ENCODE measurements around the gene IGFBP2.

Gene IGFBP2

GRCh38 chr2:216644842-216645635, 11.8 kb downstream of the IGFBP2 start:
- no peak for DNase-seq

DNA sequence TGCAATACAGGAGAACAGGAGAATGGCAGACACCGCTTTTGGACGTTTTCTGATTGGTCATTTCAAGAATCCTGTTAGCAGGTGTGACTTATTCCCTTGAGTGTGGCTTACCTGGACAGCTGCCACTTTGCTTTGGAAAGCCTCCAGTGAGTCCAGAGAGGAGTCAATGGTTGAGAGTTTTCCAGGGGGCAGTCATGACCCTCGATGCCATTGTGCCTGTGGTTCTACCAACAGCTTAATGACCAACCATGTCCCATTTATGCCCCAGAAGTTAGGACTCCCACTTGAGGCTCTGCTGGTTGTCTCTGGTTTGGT, 12.4 kb downstream of the IGFBP2 start:
- no peak for DNase-seq

DNA sequence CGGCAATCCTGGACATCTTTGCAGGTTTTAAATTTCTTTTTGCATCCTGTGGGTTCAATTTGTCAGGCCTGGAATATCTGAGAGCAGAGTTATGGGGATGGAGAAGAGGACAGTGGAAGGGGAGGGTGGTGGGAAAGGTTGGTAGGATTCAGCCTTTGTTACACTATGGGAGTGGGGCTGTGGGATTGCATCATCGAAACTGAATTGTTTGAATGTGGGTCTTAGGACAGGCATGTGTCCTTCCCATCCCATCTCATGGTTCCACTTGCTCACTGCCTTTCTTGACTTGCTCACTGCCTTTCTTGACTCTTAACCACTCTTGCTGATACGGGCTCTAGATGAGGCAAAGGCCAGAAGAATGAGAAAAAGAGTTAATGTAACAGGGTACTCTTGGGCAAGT, 12.9 kb downstream of the IGFBP2 start:
- no peak for DNase-seq

DNA sequence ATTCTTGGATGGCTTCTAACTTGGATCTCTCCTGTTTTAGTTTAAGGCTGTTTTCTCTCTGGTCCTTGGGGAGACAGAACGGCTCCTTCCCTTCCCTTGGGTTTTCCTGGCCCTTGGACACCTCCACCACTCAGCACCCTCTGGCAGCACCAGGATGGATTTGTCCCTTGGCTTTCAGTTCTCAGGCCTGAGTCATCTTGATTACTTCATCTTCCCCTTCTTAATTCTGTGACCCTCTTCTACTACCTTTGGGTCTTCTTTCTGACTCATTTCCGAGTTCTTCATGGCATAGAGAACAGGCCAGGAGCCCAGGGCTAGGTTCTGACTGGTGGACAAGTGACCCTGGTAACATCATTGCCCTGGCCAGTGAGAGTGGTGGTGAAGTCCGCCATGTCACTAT, 14.9 kb downstream of the IGFBP2 start:
- DNase-seq, result no peak

GRCh38 chr2:216649574-216649973, 16.4 kb downstream of the IGFBP2 start:
- DNase-seq, result no peak

DNA sequence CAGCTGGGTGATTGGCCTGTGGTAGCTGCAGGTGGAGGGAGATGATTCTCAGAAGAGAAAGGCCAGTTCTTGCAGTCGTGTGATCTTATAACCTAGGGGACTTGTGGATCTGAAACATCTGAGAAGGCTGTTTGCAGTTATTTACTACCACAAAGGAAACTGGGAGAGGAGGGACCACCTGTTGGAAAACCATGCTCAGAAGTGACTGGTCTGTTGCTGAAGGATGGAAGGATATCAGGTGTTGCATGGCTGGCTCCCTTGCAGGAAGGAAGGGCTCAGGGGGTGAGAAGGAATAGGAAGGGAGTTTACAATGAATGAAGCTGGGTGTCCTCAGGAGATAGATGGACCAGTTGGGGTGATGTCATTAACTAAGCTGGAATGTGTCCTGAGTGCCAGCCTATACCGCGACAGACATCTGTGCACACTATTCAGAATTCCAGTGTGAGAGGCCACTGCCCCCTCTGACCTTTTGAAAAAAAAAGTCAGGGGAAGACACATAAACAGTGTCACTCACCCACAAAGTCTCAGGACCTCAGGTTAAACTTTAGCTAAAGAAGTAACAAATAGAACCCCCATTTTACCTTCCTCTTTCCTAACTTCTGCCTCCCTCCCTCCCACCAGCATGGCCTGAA, 17.5 kb downstream of the IGFBP2 start:
- DNase-seq, result no peak

DNA sequence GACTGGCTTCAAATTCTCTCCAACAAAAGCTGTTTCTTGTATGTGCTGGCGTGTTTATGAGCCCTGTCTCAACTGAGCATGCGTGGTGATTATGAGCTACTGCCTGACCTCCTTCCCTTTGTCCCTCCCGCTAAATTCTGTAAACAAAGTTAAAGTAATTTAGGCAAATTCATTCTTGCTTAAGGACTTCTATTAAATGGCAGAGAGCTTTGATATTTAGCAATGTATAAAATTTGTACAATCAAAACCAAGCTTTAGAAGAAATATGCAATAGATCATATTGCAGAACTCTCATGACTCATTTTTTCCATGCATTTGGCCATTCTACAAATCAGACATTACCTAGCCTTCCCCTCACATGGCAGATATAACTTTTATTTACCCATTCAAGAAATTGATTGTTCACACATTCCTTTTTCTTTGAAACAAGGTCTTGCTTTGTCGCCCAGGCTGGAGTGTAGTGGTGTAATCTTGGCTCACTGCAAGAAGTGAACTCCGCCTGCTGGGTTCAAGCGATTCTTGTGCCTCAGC, 18.2 kb downstream of the IGFBP2 start:
- DNase-seq, result no peak

DNA sequence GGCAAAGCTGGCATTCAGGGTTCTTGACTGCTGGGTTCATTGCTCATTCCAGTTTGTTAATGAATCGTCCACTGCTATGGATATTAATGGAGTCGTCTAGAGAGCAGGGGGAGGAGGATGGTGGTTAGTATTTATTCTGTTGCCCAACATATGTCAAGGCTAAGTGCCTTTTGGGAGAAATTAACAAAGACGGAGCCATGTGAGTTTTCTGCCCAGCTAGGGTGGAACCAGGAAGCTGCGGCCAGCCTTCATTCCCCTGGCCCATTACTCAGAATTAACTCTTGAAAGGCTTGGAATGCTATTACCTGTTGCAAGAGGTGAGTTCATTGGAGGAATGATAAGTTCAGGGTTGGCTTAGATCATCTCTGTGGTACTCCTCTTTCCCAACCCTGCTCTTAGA, 19.3 kb downstream of the IGFBP2 start:
- DNase-seq, result no peak

GRCh38 chr2:216653093-216653799, 20.0 kb downstream of the IGFBP2 start:
- DNase-seq, result no peak

- DNase-seq, result no peak
Measured at GRCh38 chr2:216653931-216654365, 20.7 kb downstream of the IGFBP2 start.

- DNase-seq, result no peak
Measured at GRCh38 chr2:216654528-216655052, 21.4 kb downstream of the IGFBP2 start.

GRCh38 chr2:216657086-216657855, 24.1 kb downstream of the IGFBP2 start:
- DNase-seq, result no peak

DNA sequence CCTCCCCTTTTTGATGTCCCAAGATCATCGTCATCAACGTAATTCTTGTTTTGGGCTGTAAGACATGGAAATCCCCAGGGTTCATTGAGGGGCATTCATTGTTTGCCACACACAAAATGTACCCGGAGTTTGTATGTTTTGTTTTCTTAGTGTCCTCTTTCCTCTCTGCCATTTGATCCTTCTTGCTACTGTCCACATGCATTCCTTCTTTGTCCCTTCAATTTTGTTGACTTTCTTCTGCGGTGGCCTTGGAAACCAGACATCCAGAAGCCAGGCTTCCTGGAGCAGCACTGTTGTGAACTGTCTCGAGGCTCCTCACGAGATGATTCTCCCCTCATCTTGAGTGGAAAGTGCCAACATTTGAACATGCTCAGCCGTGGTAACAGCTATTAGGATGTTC, 24.8 kb downstream of the IGFBP2 start:
- no peak for DNase-seq

- no peak for DNase-seq
Measured at GRCh38 chr2:216658757-216659156, 25.5 kb downstream of the IGFBP2 start.

DNA sequence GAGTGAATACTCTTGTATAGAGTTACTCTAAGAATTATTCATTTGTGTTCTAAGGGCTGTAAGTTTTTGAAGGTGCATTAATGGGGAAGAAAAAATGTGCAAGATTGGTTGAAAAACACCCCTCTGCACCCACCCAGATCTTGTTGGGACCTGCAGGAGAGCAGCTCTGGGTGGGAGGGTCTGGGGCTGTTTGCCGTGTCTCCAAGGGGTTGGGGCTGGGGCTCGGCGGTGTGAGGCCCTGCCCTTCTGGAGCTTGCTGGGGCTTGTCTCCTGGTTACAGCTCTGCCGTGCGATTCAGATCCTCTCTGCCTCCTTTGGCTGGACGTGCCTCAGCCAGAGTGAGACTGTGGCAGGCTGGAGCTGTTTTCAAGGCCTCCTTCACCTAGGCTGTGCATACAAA, 26.1 kb downstream of the IGFBP2 start:
- no peak for DNase-seq

DNA sequence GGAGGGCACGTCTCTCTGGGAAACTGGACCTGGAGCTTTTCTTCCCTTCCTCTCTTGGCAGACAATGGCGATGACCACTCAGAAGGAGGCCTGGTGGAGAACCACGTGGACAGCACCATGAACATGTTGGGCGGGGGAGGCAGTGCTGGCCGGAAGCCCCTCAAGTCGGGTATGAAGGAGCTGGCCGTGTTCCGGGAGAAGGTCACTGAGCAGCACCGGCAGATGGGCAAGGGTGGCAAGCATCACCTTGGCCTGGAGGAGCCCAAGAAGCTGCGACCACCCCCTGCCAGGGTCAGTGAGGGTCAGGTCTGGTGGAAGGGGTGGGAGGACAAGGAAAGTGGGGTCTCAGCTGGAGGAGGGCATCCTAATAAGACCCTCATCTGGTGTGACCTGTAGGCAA, 27.3 kb downstream of the IGFBP2 start:
- DNase-seq, result no peak

DNA sequence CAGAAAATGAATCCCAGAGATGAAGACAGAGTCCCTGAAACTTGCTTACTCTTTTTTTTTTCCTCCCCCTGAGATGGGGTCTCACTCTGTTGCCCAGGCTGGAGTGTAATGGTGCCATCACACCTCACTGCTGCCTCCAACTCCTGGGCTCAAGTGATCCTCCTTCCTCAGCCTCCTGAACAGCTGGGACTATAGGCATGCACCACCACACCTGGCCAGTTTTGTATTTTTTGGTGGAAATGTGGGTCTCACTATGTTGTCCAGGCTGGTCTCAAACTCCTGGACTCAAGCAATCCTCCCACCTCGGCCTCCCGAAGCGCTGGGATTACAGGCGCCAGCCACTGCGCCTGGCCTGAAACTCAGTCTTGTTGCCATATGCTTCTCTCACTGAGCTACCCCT, 27.8 kb downstream of the IGFBP2 start:
- DNase-seq, result no peak

DNA sequence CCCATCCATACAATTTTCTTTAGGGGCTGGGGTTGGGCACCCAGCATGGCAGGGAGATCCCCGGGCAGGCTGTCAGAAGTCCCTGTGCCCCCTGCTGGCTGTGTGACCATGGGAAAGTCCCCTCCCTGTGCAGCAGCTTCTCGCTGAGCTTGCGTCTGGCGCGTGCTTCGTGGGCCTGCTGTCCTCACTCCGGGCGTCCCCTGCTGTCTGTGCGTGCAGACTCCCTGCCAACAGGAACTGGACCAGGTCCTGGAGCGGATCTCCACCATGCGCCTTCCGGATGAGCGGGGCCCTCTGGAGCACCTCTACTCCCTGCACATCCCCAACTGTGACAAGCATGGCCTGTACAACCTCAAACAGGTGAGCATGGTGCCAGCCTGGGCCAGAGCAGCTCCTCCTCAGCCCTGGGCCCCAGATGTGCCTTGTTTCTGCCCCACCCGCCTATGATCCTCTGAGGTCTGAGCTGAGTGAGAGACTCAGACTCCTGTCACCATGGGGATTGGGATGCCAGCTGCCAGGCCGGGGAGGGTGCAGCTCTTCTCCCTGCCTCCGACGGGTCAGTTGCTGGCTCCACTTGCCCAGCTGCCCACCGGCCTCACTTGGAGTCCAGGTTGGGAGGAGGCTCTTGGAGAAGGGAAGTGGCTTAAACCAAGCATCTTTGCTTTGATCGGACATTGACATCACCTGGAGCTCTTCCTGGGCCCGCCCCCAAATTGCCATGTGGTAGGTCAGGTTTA, 28.6 kb downstream of the IGFBP2 start:
- DNase-seq, result no peak

DNA sequence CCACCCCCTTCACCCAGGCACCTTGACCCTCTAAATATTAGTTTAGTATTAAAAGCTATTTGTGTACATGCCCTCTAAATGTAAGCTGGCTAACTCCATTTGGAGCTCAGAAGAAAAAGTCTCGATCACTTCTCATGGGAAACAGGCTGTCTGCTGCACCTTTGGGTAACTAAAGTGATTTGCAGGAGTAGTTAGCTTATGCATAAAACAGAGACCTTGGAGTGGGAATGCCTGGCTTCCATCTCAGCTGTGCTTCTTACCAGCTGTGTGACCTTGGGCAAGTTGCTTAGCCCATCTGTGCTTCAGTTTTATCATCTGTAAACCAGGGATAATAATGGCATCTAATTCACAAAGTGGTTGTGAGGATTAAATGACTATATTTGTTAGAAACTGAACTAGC, 29.9 kb downstream of the IGFBP2 start:
- no peak for DNase-seq

DNA sequence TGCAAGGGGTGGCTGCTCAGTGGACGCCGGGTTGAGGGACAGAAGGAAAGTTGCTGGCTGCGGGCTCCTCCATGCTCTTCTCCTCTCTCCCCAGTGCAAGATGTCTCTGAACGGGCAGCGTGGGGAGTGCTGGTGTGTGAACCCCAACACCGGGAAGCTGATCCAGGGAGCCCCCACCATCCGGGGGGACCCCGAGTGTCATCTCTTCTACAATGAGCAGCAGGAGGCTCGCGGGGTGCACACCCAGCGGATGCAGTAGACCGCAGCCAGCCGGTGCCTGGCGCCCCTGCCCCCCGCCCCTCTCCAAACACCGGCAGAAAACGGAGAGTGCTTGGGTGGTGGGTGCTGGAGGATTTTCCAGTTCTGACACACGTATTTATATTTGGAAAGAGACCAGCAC, 30.6 kb downstream of the IGFBP2 start:
- no peak for DNase-seq

GRCh38 chr2:216664593-216665034, 31.4 kb downstream of the IGFBP2 start:
- DNase-seq, result no peak

GRCh38 chr2:216665242-216665641, 32.0 kb downstream of the IGFBP2 start:
- DNase-seq, result no peak

Data from KG1 (cell line).